ENCODE data around the gene ATG2A. TPM values are rescaled to one million over a fixed set of nuclear protein-coding genes. Genes with fewer than 3 reads are reported as not detected.

ATG2A gene
- total and polyA plus RNA-seq, 10 of the 15 experiments (the other 5 are each of a cell fraction or from before 2014, with no cell fraction given), result 0.08 to 19.0 (median 4.6) TPM

GRCh38 chr11:64932324-64932723 lies 15.3 kb upstream of the ATG2A start:
- no peak overlapping the region for H3K27ac ChIP-seq (ENCODE audit: control insufficient read depth, insufficient read depth)
- H3K9me3 ChIP-seq (replicated peaks; ENCODE audit: control insufficient read depth, insufficient read depth, low read length), result no peaks in the 10 kb centered on the region
- no TSS peak for BruUV-seq (replicated peaks)
- 58% methylated on average over 5 of the region's 5 CpGs for WGBS (ENCODE audit: insufficient coverage, insufficient replicate concordance, low lambda C conversion rate, missing lambda C conversion rate)
- FAIRE-seq (no peak), ATAC-seq (no peak), DNase-seq (ENCODE audit: low read depth, low spot score) (no peak)
- ChIA-PET POLR2A (interaction anchor here (0.5 kb wide), 1 partner anchor 130 kb away, joined by 6 read pairs; no protein-coding TSS in a partner anchor), SMC1A (ENCODE audit: uncharacterized antibody, unreplicated experiment) (no interaction called here), CTCF (no interaction called here), RAD21 (ENCODE audit: unreplicated experiment) (no interaction called here)
- no peaks in the 10 kb centered on the region for H3K79me2 ChIP-seq (ENCODE audit: control insufficient read depth, insufficient read depth, low read length)
- H4K20me1 ChIP-seq (ENCODE audit: control insufficient read depth, insufficient read depth), result no peaks in the 10 kb centered on the region
- no peaks in the 10 kb centered on the region for H3K4me1 ChIP-seq (ENCODE audit: control insufficient read depth, insufficient read depth, low read length)
- in situ Hi-C loops (cut with MboI), result no loop called here
- no peaks in the 10 kb centered on the region for H3K27me3 ChIP-seq (replicated peaks in 1 of 2; ENCODE audit: control insufficient read depth in 2 of 2, insufficient read depth in 2 of 2, low read length in 1 of 2)
- no peak overlapping the region for H2AFZ ChIP-seq (ENCODE audit: control insufficient read depth, low read depth, low read length)
- H3K4me2 ChIP-seq (ENCODE audit: control insufficient read depth, insufficient read depth), result no peak overlapping the region
- no peak overlapping the region for H3K9ac ChIP-seq (ENCODE audit: control insufficient read depth, insufficient read depth, low read length)
- intact Hi-C loops (cut with micrococcal nuclease; ENCODE audit: unreplicated experiment), result no loop called here
- no peak overlapping the region for H3K4me3 ChIP-seq
- no peaks in the 10 kb centered on the region; a peak in 1 of 4 replicates for H3K36me3 ChIP-seq (ENCODE audit: control insufficient read depth in 2 of 2, insufficient read depth in 2 of 2, low read length in 1 of 2)
- TF ChIP-seq SUPT20H (IDR thresholded peaks at IDR 0.05; ENCODE audit: borderline replicate concordance, control insufficient read depth, low read depth, low read length) (no peak), CBFB (IDR thresholded peaks at IDR 0.05; ENCODE audit: low read depth) (no peak), YBX1 (IDR thresholded peaks at IDR 0.05) (no peak), USF2 (IDR thresholded peaks at IDR 0.05; ENCODE audit: borderline replicate concordance, low read depth, low read length) (no peak), IKZF2 (IDR thresholded peaks at IDR 0.05) (no peak), GATAD2B (conservative IDR thresholded peaks at IDR 0.05; ENCODE audit: low read depth) (no peak), ZNF384 (IDR thresholded peaks at IDR 0.05; ENCODE audit: borderline replicate concordance, low read depth, low read length) (no peak), RAD51 (IDR thresholded peaks at IDR 0.05) (no peak), RCOR1 (conservative IDR thresholded peaks at IDR 0.05; ENCODE audit: low read depth, low read length) (no peak), MXI1 (IDR thresholded peaks at IDR 0.05; ENCODE audit: low read depth, low read length) (no peak), MEF2B (IDR thresholded peaks at IDR 0.05; ENCODE audit: partially characterized antibody, poor library complexity, severe bottlenecking) (no peak)
- TF ChIP-seq, protein P1, sequence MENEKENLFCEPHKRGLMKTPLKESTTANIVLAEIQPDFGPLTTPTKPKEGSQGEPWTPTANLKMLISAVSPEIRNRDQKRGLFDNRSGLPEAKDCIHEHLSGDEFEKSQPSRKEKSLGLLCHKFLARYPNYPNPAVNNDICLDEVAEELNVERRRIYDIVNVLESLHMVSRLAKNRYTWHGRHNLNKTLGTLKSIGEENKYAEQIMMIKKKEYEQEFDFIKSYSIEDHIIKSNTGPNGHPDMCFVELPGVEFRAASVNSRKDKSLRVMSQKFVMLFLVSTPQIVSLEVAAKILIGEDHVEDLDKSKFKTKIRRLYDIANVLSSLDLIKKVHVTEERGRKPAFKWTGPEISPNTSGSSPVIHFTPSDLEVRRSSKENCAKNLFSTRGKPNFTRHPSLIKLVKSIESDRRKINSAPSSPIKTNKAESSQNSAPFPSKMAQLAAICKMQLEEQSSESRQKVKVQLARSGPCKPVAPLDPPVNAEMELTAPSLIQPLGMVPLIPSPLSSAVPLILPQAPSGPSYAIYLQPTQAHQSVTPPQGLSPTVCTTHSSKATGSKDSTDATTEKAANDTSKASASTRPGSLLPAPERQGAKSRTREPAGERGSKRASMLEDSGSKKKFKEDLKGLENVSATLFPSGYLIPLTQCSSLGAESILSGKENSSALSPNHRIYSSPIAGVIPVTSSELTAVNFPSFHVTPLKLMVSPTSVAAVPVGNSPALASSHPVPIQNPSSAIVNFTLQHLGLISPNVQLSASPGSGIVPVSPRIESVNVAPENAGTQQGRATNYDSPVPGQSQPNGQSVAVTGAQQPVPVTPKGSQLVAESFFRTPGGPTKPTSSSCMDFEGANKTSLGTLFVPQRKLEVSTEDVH (IDR thresholded peaks at IDR 0.05; ENCODE audit: low read depth, partially characterized antibody), result no peak
- TF ChIP-seq, protein P2, sequence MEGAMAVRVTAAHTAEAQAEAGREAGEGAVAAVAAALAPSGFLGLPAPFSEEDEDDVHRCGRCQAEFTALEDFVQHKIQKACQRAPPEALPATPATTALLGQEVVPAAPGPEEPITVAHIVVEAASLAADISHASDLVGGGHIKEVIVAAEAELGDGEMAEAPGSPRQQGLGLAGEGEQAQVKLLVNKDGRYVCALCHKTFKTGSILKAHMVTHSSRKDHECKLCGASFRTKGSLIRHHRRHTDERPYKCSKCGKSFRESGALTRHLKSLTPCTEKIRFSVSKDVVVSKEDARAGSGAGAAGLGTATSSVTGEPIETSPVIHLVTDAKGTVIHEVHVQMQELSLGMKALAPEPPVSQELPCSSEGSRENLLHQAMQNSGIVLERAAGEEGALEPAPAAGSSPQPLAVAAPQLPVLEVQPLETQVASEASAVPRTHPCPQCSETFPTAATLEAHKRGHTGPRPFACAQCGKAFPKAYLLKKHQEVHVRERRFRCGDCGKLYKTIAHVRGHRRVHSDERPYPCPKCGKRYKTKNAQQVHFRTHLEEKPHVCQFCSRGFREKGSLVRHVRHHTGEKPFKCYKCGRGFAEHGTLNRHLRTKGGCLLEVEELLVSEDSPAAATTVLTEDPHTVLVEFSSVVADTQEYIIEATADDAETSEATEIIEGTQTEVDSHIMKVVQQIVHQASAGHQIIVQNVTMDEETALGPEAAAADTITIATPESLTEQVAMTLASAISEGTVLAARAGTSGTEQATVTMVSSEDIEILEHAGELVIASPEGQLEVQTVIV (IDR thresholded peaks at IDR 0.05; ENCODE audit: borderline replicate concordance, partially characterized antibody), result no peak
